GM12891 (cell line): ENCODE measurements around the gene DLG1.

Experiments used
- POLR2A ChIP-seq: IDR thresholded peaks from 2 replicates; pipeline ENCODE4 v1.6.1; 2011; ENCODE audit warnings: low read depth, low read length, control low read depth
- POLR2AphosphoS5 ChIP-seq: IDR thresholded peaks from 2 replicates; pipeline ENCODE4 v1.6.1; 2011; ENCODE audit warnings: low read depth, low read length, control low read depth
- SPI1 ChIP-seq: IDR thresholded peaks from 2 replicates; pipeline ENCODE4 v1.6.1; 2011; ENCODE audit warnings: low read depth, low read length, control low read depth
- TAF1 ChIP-seq: IDR thresholded peaks from 2 replicates; pipeline ENCODE4 v1.6.1; 2011; ENCODE audit warnings: low read depth, low read length, control low read depth

GRCh38 chr3:197224034-197224444 lies 74.4 kb downstream of the DLG1 start:
- TF ChIP-seq POLR2AphosphoS5 (no peak), POLR2A (no peak), TAF1 (no peak), SPI1 (no peak)
